Activated CD4-positive, CD25-positive, alpha-beta regulatory T cell treated with anti-CD3 and anti-CD28 coated beads, Interleukin-2, amount 50 U/mL, for 24 hours (primary cell): ENCODE measurements around the gene KCNK18.

Source experiments
- ATAC-seq, 2 donors: fragments of 150-1000 bp; cut with Tn5 transposase; one replicate each; pipeline ENCODE4 v1.10.0; 2021; ENCODE audit warnings: mild to moderate bottlenecking in 1 of 2, moderate library complexity in 1 of 2

KCNK18 gene

DNA sequence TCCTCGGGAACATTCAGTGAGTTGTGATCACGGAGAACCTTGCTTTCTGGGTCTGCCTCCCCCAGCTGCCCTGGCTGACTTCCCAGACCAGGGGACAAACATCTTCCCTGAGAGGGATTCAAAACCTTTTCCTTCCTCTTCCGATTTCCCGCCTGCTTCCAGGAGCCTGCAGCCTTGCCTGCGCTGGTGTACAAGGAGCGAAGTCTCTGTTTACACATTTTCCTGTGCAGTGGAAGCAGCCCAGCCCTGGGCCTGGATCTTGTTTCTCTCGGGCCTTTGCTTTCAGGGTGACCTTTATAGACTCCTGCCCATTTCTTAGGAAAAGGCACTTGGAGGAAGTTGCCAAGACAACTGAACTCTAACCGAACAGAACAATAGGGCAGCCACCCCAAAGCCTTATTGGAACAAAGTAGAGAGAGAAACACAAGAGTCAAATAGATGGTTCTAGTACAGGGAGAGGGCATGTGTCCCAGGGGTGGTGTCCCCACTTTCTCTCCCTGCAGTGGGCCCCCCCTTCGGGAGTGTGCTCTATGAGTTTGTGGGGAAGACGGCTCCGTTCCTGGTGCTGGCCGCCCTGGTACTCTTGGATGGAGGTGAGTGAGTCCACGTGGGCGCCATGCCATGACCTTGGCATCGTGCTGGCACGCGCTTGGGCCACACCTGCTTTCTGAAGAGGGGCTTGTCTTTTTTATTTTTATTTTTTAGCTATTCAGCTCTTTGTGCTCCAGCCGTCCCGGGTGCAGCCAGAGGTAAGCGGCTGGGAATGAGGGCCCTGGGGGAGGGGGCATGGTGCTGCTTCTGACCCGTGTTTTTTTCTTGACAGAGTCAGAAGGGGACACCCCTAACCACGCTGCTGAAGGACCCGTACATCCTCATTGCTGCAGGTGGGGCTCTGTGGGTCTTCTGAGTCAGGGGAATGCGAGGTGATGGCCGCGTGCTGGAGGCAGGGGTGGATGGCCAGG lies 57.8 kb downstream of the KCNK18 start:
- ATAC-seq: no peak

DNA sequence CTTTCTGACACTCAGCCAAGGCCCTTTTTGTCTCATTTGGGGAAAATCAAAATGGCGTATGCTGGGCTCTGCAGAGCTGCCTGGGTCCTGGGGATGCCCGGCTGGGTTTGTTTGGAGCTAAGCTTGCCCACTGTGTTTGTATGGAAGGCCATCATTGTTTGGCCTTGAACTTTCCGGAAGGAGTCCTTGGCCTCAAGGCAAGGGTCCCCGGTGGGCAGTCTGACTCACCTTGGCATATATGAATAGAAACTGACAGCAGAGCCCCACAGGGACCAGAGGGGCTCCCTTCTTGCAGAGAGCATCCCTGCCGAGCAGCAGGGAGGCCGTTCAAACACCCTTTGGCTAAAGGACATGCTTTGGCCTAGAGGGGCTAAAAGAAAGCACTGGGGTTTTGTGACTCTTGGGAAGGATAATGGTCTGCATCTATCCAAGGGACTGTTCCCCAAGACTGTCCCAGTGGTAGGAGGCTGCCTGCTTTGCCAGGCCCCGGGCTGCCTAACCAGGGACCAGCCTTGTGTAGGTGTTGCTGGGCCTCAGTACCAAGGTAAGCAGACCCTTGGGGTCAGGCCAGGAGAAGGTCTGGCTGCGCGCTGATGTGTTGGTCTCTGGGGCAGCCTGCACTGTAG lies 58.7 kb downstream of the KCNK18 start:
- no peak for ATAC-seq

DNA sequence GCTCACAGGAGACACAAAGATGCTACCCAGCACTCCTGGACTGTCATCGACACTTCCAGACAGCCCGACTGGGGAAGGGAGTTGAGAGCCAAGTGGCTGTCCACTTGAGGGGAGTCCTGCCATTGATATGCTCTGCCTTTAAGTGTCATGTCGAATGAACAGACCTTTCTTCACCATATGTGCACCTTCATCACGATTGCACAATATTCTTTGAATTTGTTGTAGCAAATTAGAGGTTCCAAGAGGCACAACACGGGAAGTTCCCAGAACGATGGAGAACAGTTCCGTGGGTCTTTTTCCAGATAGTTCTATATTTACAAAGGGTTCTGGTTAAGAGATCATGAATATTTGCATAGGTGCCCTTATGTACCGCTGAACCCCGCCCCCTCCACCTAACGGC lies 59.6 kb downstream of the KCNK18 start:
- no peak for ATAC-seq

DNA sequence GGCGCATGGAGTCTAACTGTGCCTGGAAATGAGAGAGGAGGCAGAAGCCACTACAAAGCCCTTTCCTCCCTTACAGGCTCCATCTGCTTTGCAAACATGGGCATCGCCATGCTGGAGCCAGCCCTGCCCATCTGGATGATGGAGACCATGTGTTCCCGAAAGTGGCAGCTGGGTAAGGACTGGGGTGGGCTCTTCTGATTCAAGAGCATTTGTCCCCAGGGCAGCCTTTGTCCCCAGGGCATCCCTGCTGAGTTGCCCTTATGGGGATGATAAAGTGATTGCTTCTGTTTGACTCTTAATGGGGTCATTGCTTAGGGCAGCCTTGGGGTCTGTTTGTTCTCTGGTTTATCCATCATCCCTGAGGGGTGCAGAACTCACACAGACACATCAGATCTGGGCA lies 60.4 kb downstream of the KCNK18 start:
- no peak for ATAC-seq

DNA sequence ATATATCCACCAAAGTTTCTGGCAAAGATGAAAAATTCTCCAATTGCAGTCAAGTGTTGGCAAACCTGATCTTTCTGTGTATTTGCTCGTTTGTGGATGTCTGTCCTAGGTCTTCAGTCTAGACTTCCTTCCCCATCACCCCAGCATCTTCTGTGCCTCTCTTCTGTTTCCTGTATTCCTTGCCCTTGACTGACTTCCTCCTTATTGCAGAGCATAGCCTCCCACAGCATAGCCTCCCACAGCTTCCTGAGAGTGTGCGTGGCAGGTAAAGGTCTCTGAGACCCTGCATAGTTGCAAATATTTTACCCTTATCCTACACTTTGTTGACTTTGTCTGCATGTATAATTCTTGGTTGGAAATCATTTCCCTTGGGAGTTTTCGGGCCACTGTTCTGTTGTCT lies 62.0 kb downstream of the KCNK18 start:
- ATAC-seq: no peak
